Measurements from ENCODE around the gene DPYD. TPM values are rescaled to one million over a fixed set of nuclear protein-coding genes. Genes with fewer than 3 reads are reported as not detected.

DPYD gene
- total RNA-seq, 2 donors from 2014 or later, result 9.2 to 17.5 TPM

DNA sequence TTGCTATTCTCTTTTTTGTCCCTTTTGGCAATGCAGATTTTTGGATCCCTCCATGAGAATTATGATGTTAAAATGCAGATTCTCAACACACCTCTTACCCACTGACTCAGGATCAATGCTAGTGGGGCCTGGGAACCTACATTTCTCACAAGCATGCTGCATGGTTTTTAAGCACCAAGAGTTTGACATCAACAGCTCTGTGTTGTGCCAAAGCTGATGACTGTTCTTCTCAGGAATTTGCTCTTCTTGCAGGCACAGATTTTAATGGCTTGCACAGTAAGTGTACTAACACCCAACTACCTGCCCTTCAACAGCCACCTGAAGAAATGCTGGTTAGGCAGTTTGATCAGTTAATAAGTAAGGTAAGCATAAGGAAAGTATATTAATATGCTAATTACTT lies 730.5 kb downstream of the DPYD start:
- DNase-seq, result no peak
- H3K4me1 ChIP-seq (ENCODE audit: control insufficient read depth, insufficient read depth, low read length), result no peaks in the 10 kb centered on the region
- H3K9me3 ChIP-seq (ENCODE audit: control insufficient read depth, low read length), result no peaks in the 10 kb centered on the region
- TF ChIP-seq CTCF (conservative IDR thresholded peaks at IDR 0.05), result no peak
- no peaks in the 10 kb centered on the region for H3K4me1 Mint-ChIP-seq
- no peak overlapping the region for H3K9ac ChIP-seq (ENCODE audit: extremely low read depth, low read length, poor library complexity, severe bottlenecking)
- no peaks in the 10 kb centered on the region for H3K36me3 Mint-ChIP-seq (ENCODE audit: low read depth)
- H3K27ac Mint-ChIP-seq, result no peak overlapping the region
- no peak overlapping the region for H3K27ac ChIP-seq (ENCODE audit: low read depth, low read length)
- no peaks in the 10 kb centered on the region for H3K27me3 Mint-ChIP-seq (ENCODE audit: insufficient read depth)
- no peaks in the 10 kb centered on the region for H3K36me3 ChIP-seq (ENCODE audit: control insufficient read depth, insufficient read depth, low read length)
- no peaks in the 10 kb centered on the region for H3K9me3 Mint-ChIP-seq
- H3K27me3 ChIP-seq (ENCODE audit: control insufficient read depth, insufficient read depth, low read length, poor library complexity, severe bottlenecking), result no peaks in the 10 kb centered on the region
- H3K4me3 ChIP-seq (ENCODE audit: low read length), result no peak overlapping the region
- no peak overlapping the region for H3K4me3 Mint-ChIP-seq

- peak; percentile 68 for TF ChIP-seq CTCF (conservative IDR thresholded peaks at IDR 0.05)
- Mint-ChIP-seq H3K4me1 (no peaks in the 10 kb centered on the region), H3K27ac (no peak overlapping the region), H3K27me3 (ENCODE audit: insufficient read depth) (no peaks in the 10 kb centered on the region), H3K36me3 (ENCODE audit: low read depth) (no peaks in the 10 kb centered on the region), H3K4me3 (no peak overlapping the region), H3K9me3 (no peaks in the 10 kb centered on the region)
- no peaks in the 10 kb centered on the region for H3K9me3 ChIP-seq (ENCODE audit: control insufficient read depth, low read length)
- no peak overlapping the region for H3K4me3 ChIP-seq (ENCODE audit: low read length)
- H3K9ac ChIP-seq (ENCODE audit: extremely low read depth, low read length, poor library complexity, severe bottlenecking), result no peak overlapping the region
- WGBS, 2 experiments (ENCODE audit: insufficient coverage in 1 of 2, insufficient read length in 1 of 2), result 88 to 89% methylated on average over 4 to 6 of the region's 6 CpGs
- H3K36me3 ChIP-seq (ENCODE audit: control insufficient read depth, insufficient read depth, low read length), result no peaks in the 10 kb centered on the region
- H3K4me1 ChIP-seq (ENCODE audit: control insufficient read depth, insufficient read depth, low read length), result no peaks in the 10 kb centered on the region
- H3K27me3 ChIP-seq (ENCODE audit: control insufficient read depth, insufficient read depth, low read length, poor library complexity, severe bottlenecking), result no peaks in the 10 kb centered on the region
- H3K27ac ChIP-seq (ENCODE audit: low read depth, low read length), result no peak overlapping the region
- peak; percentile 63 for DNase-seq
Measured at GRCh38 chr1:97186381-97186780, 734.5 kb downstream of the DPYD start.

DNA sequence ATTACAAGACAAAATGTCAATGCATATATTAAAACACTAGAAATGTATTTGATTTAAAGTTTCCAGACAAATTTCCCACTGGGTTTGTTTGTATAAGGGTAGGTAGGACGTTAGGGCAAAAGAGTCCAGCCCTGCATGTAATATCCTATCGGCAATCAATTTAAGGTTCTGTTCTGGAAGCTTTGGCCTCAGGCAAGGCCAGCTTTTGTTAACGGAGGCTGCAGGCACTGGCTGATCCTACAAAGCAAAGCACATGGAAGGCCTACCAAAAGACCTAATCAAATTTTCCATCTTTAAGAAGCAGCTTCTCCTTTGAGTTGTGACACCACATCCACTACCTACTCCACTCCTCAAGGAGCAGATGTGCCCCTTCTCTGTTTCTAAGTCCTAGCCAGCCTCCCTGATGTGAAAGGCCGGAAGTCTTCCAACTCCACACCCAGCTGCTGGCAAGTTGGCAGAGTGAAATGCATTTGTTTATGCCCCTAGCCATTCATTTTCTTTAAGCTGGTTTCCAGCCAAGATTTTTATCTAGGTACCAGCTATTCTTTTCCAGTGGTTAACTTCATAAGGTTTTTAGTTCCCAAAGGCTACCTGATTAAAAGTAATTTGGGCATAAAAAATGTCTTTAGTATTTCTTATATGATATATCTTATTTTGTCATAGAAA lies 746.7 kb downstream of the DPYD start:
- Mint-ChIP-seq H3K9me3 (no peaks in the 10 kb centered on the region), H3K4me1 (no peaks in the 10 kb centered on the region), H3K27me3 (ENCODE audit: insufficient read depth) (no peaks in the 10 kb centered on the region), H3K27ac (no peak overlapping the region), H3K36me3 (ENCODE audit: low read depth) (no peaks in the 10 kb centered on the region), H3K4me3 (no peak overlapping the region)
- no peak for TF ChIP-seq CTCF (conservative IDR thresholded peaks at IDR 0.05)
- Histone ChIP-seq H3K9me3 (ENCODE audit: control insufficient read depth, low read length) (no peaks in the 10 kb centered on the region), H3K27me3 (ENCODE audit: control insufficient read depth, insufficient read depth, low read length, poor library complexity, severe bottlenecking) (no peaks in the 10 kb centered on the region), H3K36me3 (ENCODE audit: control insufficient read depth, insufficient read depth, low read length) (no peaks in the 10 kb centered on the region), H3K4me1 (ENCODE audit: control insufficient read depth, insufficient read depth, low read length) (no peaks in the 10 kb centered on the region), H3K27ac (ENCODE audit: low read depth, low read length) (no peak overlapping the region), H3K4me3 (ENCODE audit: low read length) (no peak overlapping the region), H3K9ac (ENCODE audit: extremely low read depth, low read length, poor library complexity, severe bottlenecking) (no peak overlapping the region)
- 86% methylated on average over 3 to 4 of the region's 4 CpGs for WGBS, 2 experiments (ENCODE audit: insufficient coverage in 1 of 2, insufficient read length in 1 of 2)
- no peak for DNase-seq

Measured in endodermal cell (in vitro differentiated cells).